Kidney (tissue), 14 donors: ENCODE data around the gene RBM6. TPM values are rescaled to one million over a fixed set of nuclear protein-coding genes. Genes with fewer than 3 reads are reported as not detected.

Source experiments
- DNase-seq, 5 donors: peaks; one replicate each; pipeline ENCODE4 v3.0.0-alpha.2; 2013 to 2020
- FAIRE-seq: peaks from 2 replicates; lab custom pipeline; 2012; peaks lifted over from hg19 to GRCh38; lab: Jason Lieb, UNC
- H3K27ac ChIP-seq, 2 donors: one replicate each; pipeline ENCODE4 v1.7.0; 2013; ENCODE audit warnings: low read depth in 2 of 2, low read length in 2 of 2, inconsistent platforms in 1 of 2
- H3K27me3 ChIP-seq: one replicate; pipeline ENCODE4 v1.7.1; 2013; ENCODE audit warnings: low read length, inconsistent platforms; ENCODE audit not compliant: control insufficient read depth, insufficient read depth
- H3K36me3 ChIP-seq, 3 donors: one replicate each; pipeline versions ENCODE4 v1.7.0 to v1.7.1; 2013; ENCODE audit warnings: low read length in 3 of 3, control low read depth in 1 of 3, inconsistent platforms in 1 of 3; ENCODE audit not compliant: insufficient read depth in 3 of 3, control insufficient read depth in 2 of 3
- H3K4me1 ChIP-seq, 3 donors: one replicate each; pipeline versions ENCODE4 v1.7.0 to v1.7.1; 2013; ENCODE audit warnings: low read length in 3 of 3, inconsistent platforms in 1 of 3, low read depth in 1 of 3; ENCODE audit not compliant: control insufficient read depth in 2 of 3, insufficient read depth in 2 of 3
- H3K4me3 ChIP-seq, 3 donors: one replicate each; pipeline versions ENCODE4 v1.7.0 to v1.8.1; 2013; ENCODE audit warnings: low read length in 3 of 3, control low read depth in 1 of 3, inconsistent platforms in 1 of 3
- H3K9ac ChIP-seq, 3 donors: one replicate each; pipeline versions ENCODE4 v1.7.0 to v1.7.1; 2013; ENCODE audit warnings: low read length in 3 of 3, control low read depth in 1 of 3, inconsistent platforms in 1 of 3
- H3K9me3 ChIP-seq, 3 donors: one replicate each; pipeline versions ENCODE4 v1.7.0 to v1.7.1; 2013; ENCODE audit warnings: low read length in 3 of 3, control low read depth in 1 of 3, inconsistent platforms in 1 of 3; ENCODE audit not compliant: control insufficient read depth in 2 of 3, insufficient read depth in 1 of 3
- CTCF ChIP-seq: IDR thresholded peaks from 3 replicates; pipeline ENCODE4 v1.5.1; 2012; ENCODE audit warnings: mild to moderate bottlenecking, moderate library complexity, borderline replicate concordance; ENCODE audit not compliant: insufficient read depth; ENCODE audit errors: extremely low read depth
- intact Hi-C: fragments of 100-400 bp; cut with DNase I; formaldehyde crosslinking; loops from one replicate; pipeline ENCODE4 v1.11.1; 2022
- polyA plus RNA-seq: library from polyadenylated mRNA; stranded (reverse); fragments of 350-450 nt; fragmentation: Illumina TruSeq; extraction: RNeasy Lipid Tissue Mini Kit (QIAGEN cat#74804); gene quantifications from one replicate; pipeline ENCODE4 v1.2.3, GENCODE V29; 2014; ENCODE audit warnings: low read depth, low replicate concordance; ENCODE audit not compliant: insufficient read depth
- total RNA-seq: library from RNA; stranded (reverse); fragmentation: NEBNext Ultra II Directional; extraction: Animal tissue kit (Norgen Biotek cat#: 25700); gene quantifications from one replicate; pipeline ENCODE4 v1.2.1, GENCODE V29; 2021
- donor health status: control.
- donor health status: control.
- donor health status: control.
- donor health status: control.
- donor health status: control.
- donor health status: DM: yes; HTN: yes; CAD: no.
- donor health status: Normal renal cell carcinoma (clear cell type).

RBM6 gene
- total and polyA plus RNA-seq, 2 donors from 2014 or later: 72.0 to 90.0 TPM

- TF ChIP-seq CTCF: no peak
- no peaks in the 10 kb centered on the region for H3K36me3 ChIP-seq
- H3K4me1 ChIP-seq: peaks cover 0 to 7% (median 0%) of the 10 kb centered on the region in 3 donors
- DNase-seq (no peak), FAIRE-seq (no peak)
- intact Hi-C loops: no loop called here
- H3K9me3 ChIP-seq: no peaks in the 10 kb centered on the region
- H3K27me3 ChIP-seq: no peaks in the 10 kb centered on the region
- no peak overlapping the region for H3K27ac ChIP-seq
- H3K4me3 ChIP-seq: no peak overlapping the region
- H3K9ac ChIP-seq: no peak overlapping the region
Observed at GRCh38 chr3:49967291-49967690, 27.3 kb downstream of the RBM6 start.

- Histone ChIP-seq H3K9ac (no peak overlapping the region), H3K27ac (peak overlapping the region in 1 of 2 donors; percentile 14), H3K36me3 (no peaks in the 10 kb centered on the region), H3K4me3 (no peak overlapping the region), H3K27me3 (no peaks in the 10 kb centered on the region), H3K9me3 (no peaks in the 10 kb centered on the region), H3K4me1 (peaks cover 0 to 7% (median 0%) of the 10 kb centered on the region in 3 donors)
- no peak for TF ChIP-seq CTCF
- no peak for DNase-seq
- no peak for FAIRE-seq
- intact Hi-C loops: no loop called here
Observed at GRCh38 chr3:49968346-49968745, 28.4 kb downstream of the RBM6 start.

GRCh38 chr3:49972656-49973055 lies 32.7 kb downstream of the RBM6 start:
- TF ChIP-seq CTCF: no peak
- H3K4me1 ChIP-seq: no peaks in the 10 kb centered on the region
- no peaks in the 10 kb centered on the region for H3K27me3 ChIP-seq
- no peak overlapping the region for H3K9ac ChIP-seq
- intact Hi-C loops: no loop called here
- H3K27ac ChIP-seq: no peak overlapping the region
- no peak for DNase-seq
- no peak overlapping the region for H3K4me3 ChIP-seq
- no peaks in the 10 kb centered on the region for H3K9me3 ChIP-seq
- H3K36me3 ChIP-seq: peaks cover 0 to 9% (median 4%) of the 10 kb centered on the region in 3 donors
- FAIRE-seq: no peak

- no peak overlapping the region for H3K27ac ChIP-seq
- no peaks in the 10 kb centered on the region for H3K27me3 ChIP-seq
- peaks cover 2 to 14% (median 8%) of the 10 kb centered on the region in 3 donors for H3K36me3 ChIP-seq
- intact Hi-C loops: no loop called here
- DNase-seq (no peak), FAIRE-seq (no peak)
- H3K4me1 ChIP-seq: no peaks in the 10 kb centered on the region
- H3K9me3 ChIP-seq: no peaks in the 10 kb centered on the region
- no peak for TF ChIP-seq CTCF
- H3K4me3 ChIP-seq: no peak overlapping the region
- H3K9ac ChIP-seq: no peak overlapping the region
Observed at GRCh38 chr3:49976942-49977341, 37.0 kb downstream of the RBM6 start.
